ENCODE measurements around the gene KCTD16.

DNA sequence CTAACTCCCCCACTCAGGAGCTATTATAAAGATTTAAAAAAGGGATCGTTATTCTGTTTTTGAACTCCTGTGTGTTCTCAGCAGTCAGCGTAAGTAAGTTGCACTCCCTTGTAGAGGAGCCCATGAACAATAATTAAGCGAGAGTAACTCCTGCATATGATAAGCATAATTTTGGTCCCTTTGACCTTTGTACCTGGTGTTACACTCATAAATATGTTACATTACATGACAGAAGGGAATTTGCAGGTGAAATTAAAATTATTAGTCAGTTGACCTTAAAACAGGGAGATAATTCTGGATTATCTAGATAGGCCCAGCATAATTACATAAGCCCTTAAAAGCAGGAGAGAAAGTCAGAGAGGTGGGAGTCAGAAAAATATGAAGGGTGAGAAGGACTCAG lies 197.3 kb downstream of the KCTD16 start:
- TF ChIP-seq CTCF (conservative IDR thresholded peaks at IDR 0.05; ENCODE audit: low read length) (no peak), EZH2phosphoT487 (IDR thresholded peaks at IDR 0.05; ENCODE audit: borderline replicate concordance, low read depth, low read length) (no peak)

Data from OCI-LY7 (cell line).